Left colon (tissue), 2 donors: ENCODE results near the gene NPHP4. TPM values are rescaled to one million over a fixed set of nuclear protein-coding genes. Genes with fewer than 3 reads are reported as not detected.

Experiments
- ATAC-seq: fragments of 200-7000 bp; cut with Tn5 transposase; one replicate; pipeline ENCODE4 v1.9.1; 2020; ENCODE audit warnings: mild to moderate bottlenecking, moderate library complexity
- DNase-seq, 2 donors: peaks; one replicate each; pipeline ENCODE4 v3.0.0-alpha.2; 2020
- intact Hi-C, 2 donors: fragments of 100-400 bp; cut with DNase I in 1 of 2; cut with micrococcal nuclease in 1 of 2; formaldehyde crosslinking; loops; one replicate each; pipeline versions ENCODE4 v1.11.2 to v1.14.0; 2022; cut with DNase I, micrococcal nuclease
- total RNA-seq, 2 donors: library from RNA; stranded (reverse); fragmentation: NEBNext Ultra II Directional; extraction: Animal tissue kit (Norgen Biotek cat#: 25700); gene quantifications; one replicate each; pipeline ENCODE4 v1.2.1, GENCODE V29; 2021
- donor health status: DM: no; HTN: no; CAD: no.
- donor health status: DM: yes; HTN: yes; CAD: no.

The NPHP4 gene
- total RNA-seq, 2 donors from 2014 or later, result 7.6 to 8.5 TPM

- intact Hi-C loops, result no loop called here
- ATAC-seq (no peak), DNase-seq (peak in 1 of 2 donors; percentile 22)
These were observed 2.7 kb upstream of the NPHP4 start for GRCh38 chr1:5994713-5995621.

- no peak for ATAC-seq
- intact Hi-C loops, result no loop called here
- DNase-seq, result peak in 1 of 2 donors; percentile 18
These were observed 1.6 kb upstream of the NPHP4 start for GRCh38 chr1:5993556-5994491.

- ATAC-seq (peak; percentile 3), DNase-seq (peak in 1 of 2 donors; percentile 28)
- intact Hi-C loops, result no loop called here
These were observed 760 bp upstream of the NPHP4 start for GRCh38 chr1:5992814-5993555.

- DNase-seq, result peak in 1 of 2 donors; percentile 59
- intact Hi-C loops, result no loop called here
- ATAC-seq, result peak; percentile 37
These were observed 722 bp downstream of the NPHP4 start for GRCh38 chr1:5991381-5992025.

- DNase-seq, result no peak
- intact Hi-C loops, result no loop called here
- ATAC-seq, result no peak
These were observed 1.3 kb downstream of the NPHP4 start for GRCh38 chr1:5990913-5991312.

GRCh38 chr1:5989731-5990271, 2.4 kb downstream of the NPHP4 start:
- intact Hi-C loops, result no loop called here
- ATAC-seq (no peak), DNase-seq (no peak)

- intact Hi-C loops, result no loop called here
- no peak for DNase-seq
- no peak for ATAC-seq
These were observed 3.0 kb downstream of the NPHP4 start for GRCh38 chr1:5989286-5989605.

GRCh38 chr1:5988596-5989285, 3.5 kb downstream of the NPHP4 start:
- ATAC-seq, result no peak
- intact Hi-C loops, result no loop called here
- no peak for DNase-seq

- DNase-seq (no peak), ATAC-seq (no peak)
- intact Hi-C loops, result no loop called here
These were observed 6.2 kb downstream of the NPHP4 start for GRCh38 chr1:5986018-5986417.

GRCh38 chr1:5985250-5985649, 7.0 kb downstream of the NPHP4 start:
- DNase-seq (no peak), ATAC-seq (no peak)
- intact Hi-C loops, result no loop called here

GRCh38 chr1:5983361-5984103, 8.7 kb downstream of the NPHP4 start:
- intact Hi-C loops, result no loop called here
- no peak for ATAC-seq
- no peak for DNase-seq

- no peak for ATAC-seq
- intact Hi-C loops, result no loop called here
- DNase-seq, result no peak
These were observed 9.4 kb downstream of the NPHP4 start for GRCh38 chr1:5982868-5983267.

- DNase-seq (no peak), ATAC-seq (no peak)
- intact Hi-C loops, result no loop called here
These were observed 9.9 kb downstream of the NPHP4 start for GRCh38 chr1:5982276-5982675.

GRCh38 chr1:5981009-5981380, 11.2 kb downstream of the NPHP4 start:
- DNase-seq (no peak), ATAC-seq (no peak)
- intact Hi-C loops, result no loop called here

GRCh38 chr1:5980314-5981008, 11.8 kb downstream of the NPHP4 start:
- DNase-seq (peak in 1 of 2 donors; percentile 31), ATAC-seq (peak; percentile 75)
- intact Hi-C loops, result no loop called here

GRCh38 chr1:5979536-5980313, 12.5 kb downstream of the NPHP4 start:
- DNase-seq (no peak), ATAC-seq (no peak)
- intact Hi-C loops, result no loop called here
